DMS53 treated with DMSO at 0.1 percent for 48 hours (cell line): Measurements from ENCODE around the gene AAK1.
"Not testable (repeated sequence)": the region's sequence is repeated elsewhere in the genome, so short reads cannot be mapped to it uniquely, and the experiment has no call there.

Source experiments
- DNase-seq: peaks from one replicate; lab custom pipeline; 2025; ENCODE audit not compliant: unreplicated experiment; lab: John Stamatoyannopoulos, UW

Gene AAK1

GRCh38 chr2:69643602-69644505 is at the start of gene AAK1:
TSS of gene AAK1 (minus strand) at chr2:69643739. CDS start at chr2:69643040, 699 bp downstream.
- peak; percentile 88 for DNase-seq

GRCh38 chr2:69692424-69692823 is 48.9 kb upstream of the AAK1 start:
- DNase-seq, result no peak

GRCh38 chr2:69689969-69690368 is 46.4 kb upstream of the AAK1 start:
- no peak for DNase-seq

- DNase-seq, result no peak
Observed at GRCh38 chr2:69689466-69689865, 45.9 kb upstream of the AAK1 start.

GRCh38 chr2:69687971-69688611 is 44.6 kb upstream of the AAK1 start:
- DNase-seq, result no peak

- DNase-seq, result no peak
Observed at GRCh38 chr2:69686813-69687212, 43.3 kb upstream of the AAK1 start.

- DNase-seq, result no peak
Observed at GRCh38 chr2:69685321-69686048, 41.9 kb upstream of the AAK1 start.

GRCh38 chr2:69683170-69683971 is 39.8 kb upstream of the AAK1 start:
- no peak for DNase-seq

GRCh38 chr2:69682525-69682924 is 39.0 kb upstream of the AAK1 start:
- DNase-seq, result no peak

GRCh38 chr2:69680001-69680675 is 36.6 kb upstream of the AAK1 start:
- no peak for DNase-seq

GRCh38 chr2:69677914-69678313 is 34.4 kb upstream of the AAK1 start:
- no peak for DNase-seq

GRCh38 chr2:69676146-69676545 is 32.6 kb upstream of the AAK1 start:
- no peak for DNase-seq

- no peak for DNase-seq
Observed at GRCh38 chr2:69674316-69674670, 30.8 kb upstream of the AAK1 start.

GRCh38 chr2:69673098-69673497 is 29.6 kb upstream of the AAK1 start:
- DNase-seq, result not testable (repeated sequence)

- DNase-seq, result no peak
Observed at GRCh38 chr2:69669666-69670065, 26.1 kb upstream of the AAK1 start.

GRCh38 chr2:69668598-69668997 is 25.1 kb upstream of the AAK1 start:
- no peak for DNase-seq

- DNase-seq, result no peak
Observed at GRCh38 chr2:69667805-69668382, 24.4 kb upstream of the AAK1 start.

- DNase-seq, result no peak
Observed at GRCh38 chr2:69665152-69665551, 21.6 kb upstream of the AAK1 start.

- DNase-seq, result no peak
Observed at GRCh38 chr2:69663860-69664259, 20.3 kb upstream of the AAK1 start.

- DNase-seq, result not testable (repeated sequence)
Observed at GRCh38 chr2:69662547-69662946, 19.0 kb upstream of the AAK1 start.
